ENCODE measurements around the gene ABCC8.
A peak's percentile ranks its signal among the peaks of the same experiment; 100 is the strongest.

Gene ABCC8

DNA sequence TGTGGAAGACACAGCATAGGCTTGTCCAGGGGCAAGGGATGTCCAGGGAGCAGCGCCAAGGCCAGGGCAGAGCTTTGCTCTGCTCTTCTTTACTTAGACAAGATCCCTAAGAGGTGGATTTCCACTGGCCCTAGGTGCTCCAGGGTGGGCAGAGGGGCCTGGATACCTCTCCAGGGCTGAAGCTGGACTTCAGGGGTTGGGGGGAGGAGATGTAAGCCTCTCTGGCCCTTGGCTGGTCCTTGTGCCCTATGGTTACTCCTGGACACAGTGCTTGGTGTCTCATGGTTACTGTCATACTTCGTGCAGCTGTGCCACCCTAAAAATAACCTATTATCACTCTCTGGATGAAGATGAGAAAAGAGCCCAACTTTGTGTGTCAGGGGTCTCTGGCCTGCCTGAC, 75.3 kb downstream of the ABCC8 start:
- no peak for DNase-seq

DNA sequence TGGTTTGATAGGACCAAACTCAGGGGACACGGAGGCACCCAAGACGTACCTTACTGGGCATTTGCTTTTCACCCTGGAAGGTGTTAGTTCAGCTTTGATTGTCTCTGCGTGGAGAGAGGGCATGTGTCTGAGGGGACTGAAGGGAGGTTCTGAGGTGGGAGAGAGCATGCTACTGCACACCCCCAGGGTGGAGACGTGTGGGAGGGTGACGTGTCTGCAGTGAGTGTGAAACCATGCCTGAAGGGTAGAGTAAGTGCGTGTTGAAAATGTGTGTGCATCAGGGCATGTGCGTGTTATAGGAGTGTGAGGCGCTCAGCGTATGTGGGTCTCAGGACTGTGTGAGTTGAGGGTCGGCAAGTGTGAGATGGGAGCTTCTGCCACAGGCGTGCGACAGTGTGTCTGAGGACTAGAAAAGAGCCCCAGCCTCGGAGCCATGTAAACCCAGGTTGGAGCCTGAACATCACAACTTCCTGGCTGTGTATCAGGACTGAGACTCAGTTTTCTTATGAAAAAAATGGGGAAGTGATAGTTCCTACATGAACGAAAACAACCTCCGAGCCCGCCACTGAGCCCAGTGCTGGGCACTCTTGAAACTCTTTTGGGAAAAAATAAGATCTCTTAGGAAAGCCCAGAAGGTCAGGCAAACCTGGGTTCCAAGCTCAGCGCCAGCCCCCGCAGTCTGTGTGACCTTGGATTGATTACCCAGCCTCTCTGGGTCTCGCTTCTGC, 76.4 kb downstream of the ABCC8 start:
- no peak for DNase-seq

DNA sequence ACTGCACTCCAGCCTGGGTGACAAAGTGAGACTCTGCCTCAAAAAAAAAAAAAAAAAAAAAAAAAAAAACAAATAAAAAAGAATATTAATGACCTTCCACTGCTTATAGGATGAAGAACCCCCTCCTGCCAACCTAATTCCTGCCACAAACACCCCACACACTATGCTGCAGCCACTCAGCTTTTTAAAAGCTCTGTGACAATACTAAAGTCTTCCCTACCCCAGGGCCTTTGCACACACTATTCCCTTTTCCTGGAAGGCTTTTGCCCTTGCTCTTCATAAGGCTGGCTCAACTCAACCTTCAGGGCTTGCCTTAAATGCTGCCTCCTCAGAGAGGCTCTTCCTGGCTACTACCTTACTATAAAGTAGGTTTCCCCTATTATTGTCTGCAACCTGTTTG, 77.4 kb downstream of the ABCC8 start:
- DNase-seq: no peak

DNA sequence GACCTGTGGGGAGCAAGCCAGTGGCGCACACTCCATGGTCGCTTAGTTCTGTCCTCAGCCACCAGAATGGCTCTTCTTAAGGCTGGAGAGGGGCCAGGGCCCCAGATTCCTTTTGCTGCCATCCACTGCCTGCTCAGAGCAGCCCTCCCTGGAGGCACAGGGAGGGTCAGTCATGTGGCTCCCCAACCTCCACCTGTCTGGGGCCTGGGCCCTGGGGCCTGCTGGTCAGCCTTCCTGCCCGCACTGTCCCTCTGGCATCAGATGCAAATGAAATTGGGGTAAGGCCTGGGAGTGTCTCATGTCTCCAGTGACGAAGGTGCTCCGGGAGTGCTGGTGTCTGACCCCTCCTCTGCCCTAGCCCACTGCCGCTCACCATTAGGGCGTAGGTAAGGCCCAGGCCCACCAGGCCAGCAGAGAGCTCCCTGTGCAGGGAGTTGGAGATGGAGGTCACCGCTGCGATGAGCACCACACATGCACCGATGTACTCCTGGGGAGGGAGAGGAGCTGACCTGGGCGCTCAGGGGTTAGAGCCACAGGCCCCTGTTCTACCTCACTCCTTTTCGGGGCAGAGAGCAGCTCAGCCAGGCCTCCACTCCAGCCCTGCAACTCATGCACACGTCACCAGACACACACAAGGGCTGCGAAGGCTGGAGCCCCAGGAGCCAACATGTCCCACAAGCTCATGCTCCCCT, 79.2 kb downstream of the ABCC8 start:
- DNase-seq: no peak

DNA sequence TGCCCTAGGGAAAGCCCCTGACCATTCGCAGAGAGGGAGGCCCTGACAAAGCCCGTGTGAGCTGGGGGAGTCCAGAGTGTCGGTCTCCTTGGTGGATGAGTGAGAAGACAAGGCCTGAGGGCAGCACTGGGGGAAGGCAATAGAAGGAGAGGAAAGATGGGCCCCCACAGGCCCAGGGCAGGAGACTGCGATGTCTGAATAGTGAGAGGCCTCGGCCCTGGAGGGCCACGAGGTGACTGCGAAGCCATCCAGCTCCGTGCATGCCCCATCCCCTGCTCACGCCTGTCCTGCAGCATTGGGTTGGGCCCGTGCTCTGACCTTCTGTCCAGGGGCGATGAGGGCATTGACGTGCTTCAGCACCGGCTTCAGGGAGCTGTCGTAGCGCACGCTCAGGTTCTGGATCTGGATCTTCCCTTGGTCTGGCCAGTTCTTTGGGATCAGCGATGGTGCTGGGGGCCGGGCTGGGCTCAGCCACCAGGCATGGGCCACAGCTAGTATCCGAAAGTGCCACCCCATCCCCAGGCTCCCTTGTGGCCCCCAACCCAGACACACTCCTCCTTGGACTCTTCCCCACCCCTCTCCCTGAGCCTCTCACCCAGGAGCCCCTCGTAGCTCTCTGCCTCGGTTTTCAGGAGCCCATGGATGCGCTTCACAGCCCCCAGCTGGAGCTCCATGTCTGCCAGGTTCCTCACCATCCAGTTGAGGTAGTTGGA, 79.9 kb downstream of the ABCC8 start:
- DNase-seq: no peak

DNA sequence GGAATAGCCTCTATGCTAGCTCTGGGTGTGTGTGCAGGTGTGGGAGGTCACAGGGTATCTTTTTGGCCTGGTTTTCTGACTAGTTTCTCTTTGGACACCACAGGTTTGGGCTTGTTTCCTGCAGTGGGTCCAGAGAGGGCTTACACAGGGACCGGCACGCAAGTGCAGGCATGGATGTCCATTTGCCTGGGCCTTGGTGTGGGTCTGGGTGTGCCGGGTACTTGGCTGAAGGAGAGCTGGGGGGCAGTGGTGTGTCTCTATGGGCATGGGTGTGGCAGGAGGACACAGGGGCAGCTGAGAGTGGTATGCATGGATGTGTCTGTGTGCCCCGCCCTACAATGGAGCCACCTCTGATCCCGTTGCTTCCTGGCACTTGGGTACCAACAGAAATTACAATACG, 80.7 kb downstream of the ABCC8 start:
- no peak for DNase-seq

DNA sequence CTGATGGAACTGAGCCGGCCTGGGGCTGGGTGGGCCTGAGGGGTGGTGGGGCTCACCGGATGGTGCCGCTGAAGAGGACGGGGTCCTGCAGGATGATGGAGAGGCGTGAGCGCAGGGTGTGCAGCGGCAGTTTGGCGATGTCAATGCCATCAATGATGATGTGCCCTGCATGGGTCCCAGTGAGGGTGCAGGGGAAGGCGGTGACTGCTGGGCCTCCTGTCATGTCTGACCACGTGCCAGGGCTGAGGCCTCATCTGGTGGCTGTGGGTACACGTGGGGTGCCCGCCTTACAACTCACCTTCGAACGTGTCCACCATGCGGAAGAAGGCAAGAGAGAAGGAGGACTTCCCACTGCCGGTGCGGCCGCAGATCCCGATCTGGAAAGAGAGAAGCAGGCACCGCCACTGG, 81.1 kb downstream of the ABCC8 start:
- DNase-seq: no peak

DNA sequence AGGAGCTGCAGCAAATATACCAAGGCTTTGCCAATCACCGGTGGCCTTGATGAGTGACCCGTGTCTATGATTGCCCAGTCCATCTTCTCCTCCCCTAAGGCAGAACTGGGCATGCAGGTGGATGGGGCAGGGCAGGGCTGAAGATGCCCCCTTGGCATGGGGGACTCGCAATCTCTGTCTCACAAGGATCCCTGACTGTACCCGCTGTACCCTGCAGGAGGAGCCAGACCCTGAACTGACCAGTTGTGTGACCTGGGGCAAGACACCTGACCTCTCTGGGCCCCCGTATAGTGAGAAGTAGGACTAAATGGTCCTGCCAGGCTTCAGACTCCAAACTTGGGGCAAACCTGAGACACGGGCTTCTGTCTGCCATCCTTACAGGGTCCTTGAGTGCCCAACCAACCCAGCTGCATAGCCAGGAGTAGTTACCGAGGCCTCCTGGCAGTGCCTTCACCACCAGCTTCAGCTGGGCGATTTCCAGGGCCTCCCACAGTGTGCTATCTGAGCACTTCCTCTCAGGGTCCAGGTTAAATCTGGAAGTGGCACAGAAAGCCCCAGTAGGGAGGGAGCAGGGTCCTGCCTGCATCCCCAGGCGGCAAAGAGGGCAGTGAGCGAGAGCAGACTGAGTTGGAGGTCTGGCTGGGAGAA, 81.8 kb downstream of the ABCC8 start:
- DNase-seq: no peak

DNA sequence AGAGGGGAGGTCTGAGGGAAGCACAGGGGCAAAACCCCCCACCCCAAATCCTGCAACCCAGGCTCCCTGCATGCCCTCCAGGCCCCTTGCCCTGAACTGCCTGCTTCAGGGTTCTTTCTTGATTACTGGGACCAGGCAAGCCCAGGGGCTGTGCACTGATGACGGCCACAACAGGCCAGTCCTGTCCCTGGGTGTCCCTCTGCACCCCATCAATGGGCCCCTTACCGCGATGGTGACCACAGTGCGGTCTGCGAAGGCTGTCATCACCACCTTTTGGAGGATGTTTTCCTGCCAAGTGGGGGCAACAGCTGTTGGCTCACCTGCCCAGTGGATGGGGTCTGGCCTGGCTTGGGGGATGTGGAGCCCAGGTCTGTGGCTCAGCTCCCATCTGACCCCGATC, 83.2 kb downstream of the ABCC8 start:
- DNase-seq: no peak

DNA sequence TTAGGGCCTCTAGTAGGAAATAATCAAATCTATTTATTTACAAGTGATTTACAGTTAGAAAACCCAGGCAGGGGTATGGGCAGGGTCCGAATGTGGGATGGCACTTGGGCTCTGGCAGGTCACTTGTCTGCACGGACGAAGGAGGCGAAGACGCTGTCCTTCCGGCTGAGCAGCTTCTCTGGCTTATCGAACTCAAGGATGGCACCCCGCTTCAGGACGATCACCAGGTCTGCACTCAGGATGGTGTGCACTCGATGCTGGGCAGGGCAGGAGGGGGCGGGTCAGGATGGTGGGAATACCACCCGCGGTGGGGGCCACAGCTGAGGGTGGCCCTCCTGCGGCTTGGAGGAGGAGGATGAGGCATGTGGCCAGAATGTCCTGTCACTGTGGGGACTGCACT, 83.8 kb downstream of the ABCC8 start:
- no peak for DNase-seq

DNA sequence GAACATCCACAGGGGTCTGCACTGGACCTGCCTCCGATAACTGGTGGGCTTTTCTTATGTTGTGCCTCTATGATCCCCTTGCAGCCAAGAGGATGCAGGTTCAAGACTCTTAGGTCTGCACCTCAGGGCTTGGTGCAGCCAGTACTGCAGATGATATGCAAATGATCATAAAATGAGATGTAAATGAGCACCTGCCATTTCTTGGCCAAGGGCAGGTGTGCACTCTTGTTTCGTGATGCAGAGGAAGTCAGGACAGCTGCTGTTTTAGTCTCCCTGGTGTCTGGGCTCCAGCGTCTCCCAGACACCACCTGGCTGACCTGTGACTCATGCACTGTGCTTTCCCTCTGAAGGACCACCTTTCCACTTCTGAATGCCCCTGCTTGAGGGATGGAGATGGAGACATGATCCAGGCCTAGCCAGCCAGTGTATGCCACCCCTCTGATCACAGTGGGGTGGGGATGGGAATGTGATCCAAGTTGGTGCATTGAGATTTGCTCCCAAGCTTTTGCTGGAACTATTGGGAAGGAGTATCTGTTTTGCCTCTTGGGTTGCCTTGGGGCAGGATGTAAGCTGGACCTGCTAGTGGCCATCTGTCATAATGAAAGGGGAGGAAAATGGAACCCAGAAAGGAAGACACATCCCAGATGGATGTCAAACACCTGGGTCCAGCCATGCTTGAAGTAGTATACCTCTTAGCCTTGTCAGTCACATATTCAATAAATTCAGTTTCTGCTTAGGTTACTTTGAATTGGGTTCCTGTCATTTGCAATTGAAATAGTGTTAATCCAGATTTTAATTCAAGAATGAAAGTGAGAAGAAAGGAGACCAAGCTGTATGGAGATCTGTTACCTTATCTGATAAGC, 84.9 kb downstream of the ABCC8 start:
- peak; percentile 97 for DNase-seq

DNA sequence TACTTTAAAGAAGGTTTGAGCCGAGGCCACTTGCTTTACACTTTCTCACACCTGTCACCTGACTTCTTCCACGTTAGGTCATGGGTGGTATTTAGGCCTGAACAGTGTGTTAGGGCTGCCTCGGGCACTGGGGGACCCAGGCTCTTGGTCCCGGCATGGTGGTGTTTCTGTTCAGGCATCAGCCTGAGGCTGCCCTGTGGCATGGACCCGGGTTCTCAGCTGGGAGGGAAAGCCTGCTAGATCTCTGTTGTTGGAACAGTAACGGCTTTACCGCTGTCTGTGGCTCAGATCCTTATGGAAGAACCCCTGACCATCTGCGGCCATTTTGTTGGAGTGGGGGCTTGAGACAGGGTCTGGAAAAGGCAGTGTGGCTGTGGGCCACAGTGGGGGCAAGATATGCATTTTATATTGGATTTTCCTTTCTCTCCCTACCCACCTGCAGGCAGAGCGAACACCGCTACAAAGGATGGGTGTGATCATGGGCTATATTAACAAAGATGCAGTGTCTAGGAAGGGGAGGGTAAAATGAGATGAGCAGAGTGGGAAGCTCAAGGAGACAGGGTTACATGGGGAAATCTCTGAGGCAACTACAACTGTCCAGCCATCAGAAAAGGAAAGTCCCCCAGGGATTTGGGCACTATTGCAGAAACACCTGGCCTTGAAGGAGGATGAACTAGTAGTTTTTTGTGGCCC, 86.5 kb downstream of the ABCC8 start:
- peak; percentile 80 for DNase-seq

DNA sequence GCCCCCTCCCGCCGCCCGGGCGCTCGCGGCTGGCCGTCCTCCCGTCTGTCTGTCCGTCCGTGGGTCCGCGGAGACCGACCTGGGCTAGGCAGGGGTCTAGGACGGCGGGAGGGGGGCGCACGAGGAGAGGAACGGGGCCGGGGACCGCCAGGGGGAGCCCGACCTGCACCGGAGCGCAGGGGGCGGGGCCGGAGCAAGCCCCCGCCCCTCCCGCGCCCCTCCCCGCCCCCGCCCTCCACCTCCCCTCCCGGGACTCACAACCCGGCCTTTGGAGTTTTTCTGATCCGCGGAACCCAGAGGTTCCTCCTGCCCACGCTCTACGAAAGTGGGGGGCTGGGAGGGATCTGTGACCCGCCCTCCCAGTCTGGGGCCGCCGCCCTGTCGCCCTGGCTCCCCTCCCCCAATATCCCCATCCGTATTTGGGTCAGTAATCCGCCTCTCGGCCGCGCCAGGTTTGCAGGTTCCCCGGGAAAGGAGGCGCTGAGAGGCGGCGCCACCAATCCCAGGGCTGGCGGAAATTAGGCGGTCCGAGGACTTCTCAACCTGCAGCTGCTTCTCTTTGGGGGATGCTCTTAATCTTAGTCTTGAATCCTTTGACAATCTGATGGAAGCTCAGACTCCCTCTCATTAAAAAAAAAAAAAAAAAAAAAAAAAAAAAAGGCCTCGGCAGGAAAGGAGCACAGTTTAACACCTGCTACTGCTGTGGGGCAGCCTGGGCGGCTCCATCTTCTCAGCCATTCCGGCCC, 87.3 kb downstream of the ABCC8 start:
- peak; percentile 96 for DNase-seq

DNA sequence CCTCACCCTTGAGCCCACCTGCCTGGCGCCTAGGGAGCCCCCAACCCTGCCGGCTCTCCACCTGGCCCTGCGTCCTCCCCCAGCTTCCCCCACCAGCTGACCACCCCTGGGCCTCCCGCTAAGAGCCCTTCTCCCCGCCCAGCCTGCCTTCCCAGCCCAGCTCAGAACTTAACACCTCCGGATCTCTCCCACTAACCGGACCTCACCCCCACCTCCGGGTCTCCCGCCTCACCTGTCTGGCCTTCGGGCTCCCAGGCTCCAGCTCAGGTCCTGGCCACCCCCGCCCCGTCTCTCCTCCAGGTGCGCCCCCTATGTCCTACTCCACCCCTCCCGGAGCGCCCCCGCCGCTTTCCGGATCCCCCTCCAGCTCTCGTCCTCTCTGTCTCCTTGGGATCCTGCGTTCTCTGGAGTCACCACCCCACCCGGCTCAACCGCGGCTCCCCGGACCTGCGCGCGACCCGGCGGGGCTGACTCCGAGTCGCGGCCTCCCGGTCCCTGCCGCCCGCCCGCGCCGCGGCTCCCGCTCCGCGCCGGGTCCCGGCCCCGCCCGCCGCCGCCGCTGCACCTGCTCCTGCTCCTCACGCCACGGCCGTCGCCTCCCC, 87.9 kb downstream of the ABCC8 start, which contains the start of gene KCNJ11:
Gene KCNJ11, minus strand, starts transcription at position 51 of the 602 bp plus-strand sequence. CDS start 568 bp downstream, outside the sequence.
- peak; percentile 75 for DNase-seq

DNA sequence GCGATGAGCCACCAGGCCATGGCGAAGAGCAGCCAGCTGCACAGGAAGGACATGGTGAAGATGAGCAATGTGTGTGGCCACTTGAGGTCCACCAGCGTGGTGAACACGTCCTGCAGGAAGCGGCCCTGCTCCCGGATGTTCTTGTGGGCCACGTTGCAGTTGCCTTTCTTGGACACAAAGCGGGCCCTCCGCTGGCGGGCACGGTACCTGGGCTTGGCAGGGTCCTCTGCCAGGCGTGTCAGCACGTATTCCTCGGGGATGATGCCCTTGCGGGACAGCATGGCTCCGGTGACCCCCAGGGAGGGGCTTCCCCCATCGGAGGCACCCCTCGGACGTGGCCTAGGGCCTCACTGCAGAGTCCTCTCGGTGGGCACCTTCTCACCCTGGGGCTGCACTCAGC, 88.8 kb downstream of the ABCC8 start:
- peak; percentile 58 for DNase-seq

DNA sequence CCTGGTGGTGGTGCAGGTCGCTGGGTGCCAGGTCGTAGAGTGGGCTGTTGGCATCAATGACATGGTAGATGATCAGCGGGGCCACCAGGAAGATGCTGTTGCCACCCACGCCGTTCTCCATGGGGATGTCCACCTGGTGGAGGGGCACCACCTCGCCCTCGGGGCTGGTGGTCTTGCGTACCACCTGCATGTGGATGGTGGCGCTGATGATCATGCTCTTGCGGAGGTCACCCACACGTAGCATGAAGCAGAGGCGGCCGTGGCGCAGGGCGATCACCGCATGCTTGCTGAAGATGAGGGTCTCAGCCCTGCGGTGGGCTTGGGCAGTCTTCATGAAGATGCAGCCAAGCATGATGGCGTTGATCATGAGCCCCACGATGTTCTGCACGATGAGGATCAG, 89.4 kb downstream of the ABCC8 start:
- no peak for DNase-seq

DNA sequence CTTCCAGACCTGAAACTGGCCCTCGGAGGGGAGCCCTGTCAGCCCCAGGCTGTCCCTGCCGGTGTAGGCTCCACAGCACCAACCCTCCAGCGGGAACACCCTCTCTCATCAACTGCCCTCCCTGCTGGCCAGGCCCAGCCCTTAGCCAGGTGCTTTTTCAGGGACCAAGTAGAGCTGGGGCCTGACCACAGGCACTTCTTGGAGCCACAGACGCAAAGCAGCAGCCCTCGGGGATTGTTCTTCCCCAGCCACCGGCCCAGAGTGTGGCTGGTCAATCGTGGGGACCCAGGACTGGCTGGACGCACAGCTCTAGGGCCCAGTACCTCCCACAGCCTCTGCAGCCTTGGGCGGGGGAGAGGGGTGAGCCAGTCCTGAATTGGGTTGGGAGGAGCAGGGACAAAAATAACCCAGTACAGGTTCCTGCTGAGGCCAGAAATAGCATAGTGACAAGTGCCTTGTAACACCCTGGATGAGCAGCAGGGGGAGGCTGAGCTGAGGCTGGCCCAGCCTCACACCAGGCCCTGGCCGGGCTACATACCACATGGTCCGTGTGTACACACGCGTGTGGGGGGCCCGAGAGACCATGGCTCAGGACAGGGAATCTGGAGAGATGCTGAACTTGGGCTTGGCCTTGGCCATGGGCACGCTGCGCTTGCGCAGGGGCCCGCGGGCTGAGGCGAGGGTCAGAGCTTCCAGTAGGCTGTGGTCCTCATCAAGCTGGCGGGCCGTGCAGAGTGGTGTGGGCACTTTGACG, 90.1 kb downstream of the ABCC8 start:
- peak; percentile 88 for DNase-seq

DNA sequence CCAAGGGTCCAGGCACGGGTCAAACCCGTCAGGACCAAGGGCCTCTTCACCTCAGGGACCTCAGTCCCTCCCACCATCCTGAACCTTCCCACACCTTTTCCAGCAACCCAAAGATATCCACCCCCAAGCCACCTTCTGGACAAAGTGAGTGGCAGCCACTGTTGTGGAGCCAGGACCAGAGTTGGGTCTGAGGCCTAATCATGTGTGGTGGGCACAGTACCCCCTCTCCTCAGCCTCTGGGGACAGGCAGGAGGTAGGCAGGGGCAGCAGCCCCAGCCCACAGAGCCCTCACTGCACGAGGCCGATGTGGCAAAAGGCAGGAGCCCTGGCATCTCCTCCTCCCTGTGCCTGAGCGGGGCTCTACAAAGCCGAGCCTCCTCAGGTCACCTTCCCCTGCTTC, 90.7 kb downstream of the ABCC8 start:
- DNase-seq: peak; percentile 47

DNA sequence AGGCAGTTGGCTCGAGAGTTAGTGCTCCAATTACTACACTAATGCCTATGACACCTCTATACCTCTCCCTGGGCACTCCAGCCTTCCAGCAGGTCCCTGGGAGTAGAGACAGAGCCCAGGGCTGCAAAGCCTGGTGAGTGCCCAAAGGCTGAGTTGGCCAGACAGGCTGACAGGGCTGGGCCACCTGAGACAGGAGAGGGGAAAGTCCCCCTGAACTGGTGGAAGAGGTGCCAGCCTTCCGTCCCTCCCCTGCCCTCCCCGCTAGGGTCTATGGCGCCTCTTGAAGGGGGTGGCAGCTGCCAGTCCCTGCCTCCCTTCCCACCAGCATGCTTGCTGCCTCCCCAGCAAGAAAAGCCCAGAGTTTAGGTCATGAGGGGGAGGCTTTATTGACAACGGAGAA, 91.2 kb downstream of the ABCC8 start:
- DNase-seq: peak; percentile 38

DNA sequence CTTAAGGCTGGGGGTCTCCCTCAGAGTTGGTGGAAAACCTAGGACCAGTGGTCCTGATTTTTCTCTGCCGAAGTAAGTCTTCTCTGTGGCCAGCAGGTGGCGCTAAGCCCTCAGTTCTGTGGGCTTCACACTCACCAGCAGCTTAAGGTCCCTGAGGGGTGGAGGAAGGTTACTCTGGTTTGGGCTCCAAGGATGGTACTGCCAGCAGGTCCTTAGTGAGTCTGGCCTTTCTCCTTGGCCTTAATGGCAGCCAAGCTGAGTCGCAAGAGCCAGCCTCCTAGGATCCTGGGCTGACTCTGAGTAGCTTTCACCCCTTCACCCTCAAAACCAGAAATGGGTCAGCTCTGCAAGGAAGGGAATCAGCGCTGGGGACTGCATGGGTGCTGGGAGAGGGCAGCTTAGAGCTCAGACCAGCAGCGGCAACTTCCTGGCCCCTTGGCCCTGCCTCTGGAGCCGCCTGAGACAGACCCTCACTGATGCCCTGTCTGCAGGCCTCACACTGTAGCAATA, 92.6 kb downstream of the ABCC8 start:
- DNase-seq: peak; percentile 93

All from DMS53 (cell line).